Cardiac muscle cell (in vitro differentiated cells and primary cell): Measurements from ENCODE around the gene SPIC. TPM values are rescaled to one million over a fixed set of nuclear protein-coding genes. Genes with fewer than 3 reads are reported as not detected.

ENCODE experiments used
- DNase-seq, 2 donors: peaks; one replicate each; pipeline versions ENCODE4 v3.0.0 to v3.0.0-alpha.2; 2010 to 2017; ENCODE audit warnings: low read depth in 1 of 2, low spot score in 1 of 2
- H3K27ac ChIP-seq: fragments of 200-600 bp; sonication (generic); 2 replicates; pipeline ENCODE4 v1.5.1; 2016
- H3K27me3 ChIP-seq: fragments of 200-600 bp; sonication (generic); 2 replicates; pipeline ENCODE4 v1.6.0; 2016; ENCODE audit warnings: control low read depth
- H3K36me3 ChIP-seq: fragments of 200-600 bp; sonication (generic); 2 replicates; pipeline ENCODE4 v1.5.1; 2016; ENCODE audit warnings: control low read depth
- H3K4me1 ChIP-seq: fragments of 200-600 bp; sonication (generic); 2 replicates; pipeline ENCODE4 v1.8.1; 2017; ENCODE audit warnings: low read depth, mild to moderate bottlenecking, mixed run types
- H3K4me3 ChIP-seq: fragments of 200-600 bp; sonication (generic); 2 replicates; pipeline ENCODE4 v1.5.1; 2016; ENCODE audit warnings: mild to moderate bottlenecking
- H3K9me3 ChIP-seq: fragments of 200-600 bp; sonication (generic); 2 replicates; pipeline ENCODE4 v1.5.1; 2017; ENCODE audit warnings: low read depth, mild to moderate bottlenecking, control low read depth
- polyA plus RNA-seq: library from polyadenylated mRNA; unstranded; fragments of >200 nt; fragmentation: Nextera tagmentation; extraction: Ambion mirVana; gene quantifications from 2 replicates; pipeline ENCODE4 v1.2.1, GENCODE V29; 2016
- total RNA-seq: library from RNA; depleted of rRNA; stranded (reverse); fragments of >200 nt; gene quantifications from 2 replicates; pipeline ENCODE4 v1.2.3, GENCODE V29; 2016
- TF ChIP-seq, protein P1 (sequence below): IDR thresholded peaks from 2 replicates; pipeline ENCODE4 v1.5.1; 2012; ENCODE audit warnings: low read depth, mild to moderate bottlenecking, low read length

SPIC gene
- total and polyA plus RNA-seq, 2 experiments from 2014 or later: not detected

DNA sequence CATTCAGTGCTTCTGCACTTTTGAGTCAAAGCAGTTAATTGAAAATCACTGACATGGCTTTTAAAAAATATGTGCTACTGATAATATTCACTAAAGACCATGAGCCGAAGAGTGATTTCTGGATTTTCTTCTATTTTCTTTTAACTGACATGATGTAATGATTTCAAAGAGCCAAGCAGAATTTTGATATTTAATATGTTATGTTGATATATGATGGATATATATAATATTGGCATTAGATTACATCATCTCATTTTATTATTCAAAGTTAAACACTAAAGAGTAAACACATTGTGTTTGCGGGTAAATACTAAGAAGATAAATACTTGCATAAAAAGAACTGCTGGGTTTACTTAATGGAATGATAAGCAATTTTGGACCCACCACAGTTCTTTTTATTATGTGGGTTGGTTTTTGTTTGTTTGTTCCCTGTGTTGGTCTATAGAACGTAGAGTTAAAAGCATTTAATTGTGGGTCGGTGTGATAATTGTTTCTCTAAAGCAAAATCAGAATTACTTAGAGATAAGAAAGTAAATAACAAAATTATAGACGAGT, 692 bp downstream of the SPIC start:
- no peak for DNase-seq

DNA sequence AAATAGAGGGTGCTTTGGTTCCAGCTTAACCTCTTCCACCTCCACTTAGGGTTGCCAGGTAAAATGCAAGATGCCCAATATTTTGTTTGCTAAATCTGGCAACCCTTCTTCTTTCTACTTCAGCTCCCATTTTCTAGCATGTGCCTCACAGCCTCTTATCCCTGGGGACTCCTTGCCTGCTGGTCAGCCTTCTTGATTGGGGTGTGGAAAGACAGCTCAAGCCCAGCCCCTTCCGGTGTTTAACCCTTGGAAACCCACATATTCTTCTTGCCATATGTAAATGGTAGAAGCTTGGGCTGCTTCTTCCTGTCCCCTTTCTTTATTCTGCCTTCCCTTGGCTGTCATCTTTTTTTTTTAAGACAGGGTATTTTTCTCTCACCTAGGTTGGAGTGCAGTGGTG, 5.7 kb downstream of the SPIC start:
- Histone ChIP-seq H3K9me3 (no peaks in the 10 kb centered on the region), H3K4me1 (no peaks in the 10 kb centered on the region), H3K36me3 (no peaks in the 10 kb centered on the region), H3K4me3 (no peak overlapping the region), H3K27ac (no peak overlapping the region), H3K27me3 (peaks cover 3% of the 10 kb centered on the region)
- TF ChIP-seq, protein P1, sequence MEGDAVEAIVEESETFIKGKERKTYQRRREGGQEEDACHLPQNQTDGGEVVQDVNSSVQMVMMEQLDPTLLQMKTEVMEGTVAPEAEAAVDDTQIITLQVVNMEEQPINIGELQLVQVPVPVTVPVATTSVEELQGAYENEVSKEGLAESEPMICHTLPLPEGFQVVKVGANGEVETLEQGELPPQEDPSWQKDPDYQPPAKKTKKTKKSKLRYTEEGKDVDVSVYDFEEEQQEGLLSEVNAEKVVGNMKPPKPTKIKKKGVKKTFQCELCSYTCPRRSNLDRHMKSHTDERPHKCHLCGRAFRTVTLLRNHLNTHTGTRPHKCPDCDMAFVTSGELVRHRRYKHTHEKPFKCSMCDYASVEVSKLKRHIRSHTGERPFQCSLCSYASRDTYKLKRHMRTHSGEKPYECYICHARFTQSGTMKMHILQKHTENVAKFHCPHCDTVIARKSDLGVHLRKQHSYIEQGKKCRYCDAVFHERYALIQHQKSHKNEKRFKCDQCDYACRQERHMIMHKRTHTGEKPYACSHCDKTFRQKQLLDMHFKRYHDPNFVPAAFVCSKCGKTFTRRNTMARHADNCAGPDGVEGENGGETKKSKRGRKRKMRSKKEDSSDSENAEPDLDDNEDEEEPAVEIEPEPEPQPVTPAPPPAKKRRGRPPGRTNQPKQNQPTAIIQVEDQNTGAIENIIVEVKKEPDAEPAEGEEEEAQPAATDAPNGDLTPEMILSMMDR: no peak
- DNase-seq: no peak

More for the DNA sequence above, 692 bp downstream of the SPIC start:
- H3K27me3 ChIP-seq: peaks cover 2% of the 10 kb centered on the region
- no peaks in the 10 kb centered on the region for H3K36me3 ChIP-seq
- H3K4me3 ChIP-seq: no peak overlapping the region
- H3K4me1 ChIP-seq: no peaks in the 10 kb centered on the region
- no peaks in the 10 kb centered on the region for H3K9me3 ChIP-seq
- H3K27ac ChIP-seq: no peak overlapping the region
- TF ChIP-seq, protein P1: no peak

DNA sequence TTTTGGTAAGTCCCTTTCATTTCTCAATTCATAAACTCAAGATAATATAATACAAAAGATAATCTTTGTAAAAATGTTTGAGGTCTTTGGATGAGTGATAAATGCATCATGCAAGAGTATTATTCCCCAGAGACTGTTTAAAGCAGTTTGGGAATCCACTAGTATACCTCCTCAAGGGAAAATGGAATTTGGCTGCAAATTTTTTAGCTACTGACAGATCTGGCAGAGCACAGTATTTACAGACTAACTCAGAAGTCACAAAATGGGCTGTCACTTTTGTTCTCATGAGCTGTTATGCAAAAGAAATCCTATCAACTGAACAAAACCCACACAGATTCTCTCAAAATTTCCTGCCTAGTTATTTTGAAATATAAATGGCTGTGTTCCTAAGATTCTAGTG, 9.9 kb downstream of the SPIC start:
- TF ChIP-seq, protein P1: no peak
- peaks cover 24% of the 10 kb centered on the region for H3K27me3 ChIP-seq
- no peaks in the 10 kb centered on the region for H3K9me3 ChIP-seq
- no peaks in the 10 kb centered on the region for H3K4me1 ChIP-seq
- no peak overlapping the region for H3K4me3 ChIP-seq
- no peak overlapping the region for H3K27ac ChIP-seq
- DNase-seq: peak in 1 of 2 donors; percentile 46
- no peaks in the 10 kb centered on the region for H3K36me3 ChIP-seq

DNA sequence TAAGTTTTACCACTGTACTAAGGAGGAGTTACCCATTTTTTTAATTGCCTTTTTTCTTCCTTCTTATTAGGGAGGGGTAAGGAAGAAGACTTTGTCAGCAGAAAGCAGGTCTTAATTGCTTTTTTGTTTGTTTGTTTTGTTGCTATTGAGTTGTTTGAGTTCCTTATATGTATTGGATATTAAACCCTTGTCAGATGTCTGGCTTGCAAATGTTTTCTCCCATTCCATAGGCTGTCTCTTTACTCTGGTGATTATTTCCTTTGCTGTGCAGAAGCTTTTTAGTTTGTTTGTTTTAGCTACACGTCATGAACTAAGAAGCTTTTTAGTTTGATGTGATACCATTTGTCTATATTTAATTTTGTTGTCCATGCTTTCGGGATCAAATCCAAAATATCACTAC, 13.3 kb downstream of the SPIC start:
- H3K36me3 ChIP-seq: no peaks in the 10 kb centered on the region
- no peaks in the 10 kb centered on the region for H3K9me3 ChIP-seq
- H3K27ac ChIP-seq: no peak overlapping the region
- no peak overlapping the region for H3K4me3 ChIP-seq
- no peaks in the 10 kb centered on the region for H3K4me1 ChIP-seq
- TF ChIP-seq, protein P1: no peak
- H3K27me3 ChIP-seq: peaks cover 49% of the 10 kb centered on the region
- DNase-seq: no peak

DNA sequence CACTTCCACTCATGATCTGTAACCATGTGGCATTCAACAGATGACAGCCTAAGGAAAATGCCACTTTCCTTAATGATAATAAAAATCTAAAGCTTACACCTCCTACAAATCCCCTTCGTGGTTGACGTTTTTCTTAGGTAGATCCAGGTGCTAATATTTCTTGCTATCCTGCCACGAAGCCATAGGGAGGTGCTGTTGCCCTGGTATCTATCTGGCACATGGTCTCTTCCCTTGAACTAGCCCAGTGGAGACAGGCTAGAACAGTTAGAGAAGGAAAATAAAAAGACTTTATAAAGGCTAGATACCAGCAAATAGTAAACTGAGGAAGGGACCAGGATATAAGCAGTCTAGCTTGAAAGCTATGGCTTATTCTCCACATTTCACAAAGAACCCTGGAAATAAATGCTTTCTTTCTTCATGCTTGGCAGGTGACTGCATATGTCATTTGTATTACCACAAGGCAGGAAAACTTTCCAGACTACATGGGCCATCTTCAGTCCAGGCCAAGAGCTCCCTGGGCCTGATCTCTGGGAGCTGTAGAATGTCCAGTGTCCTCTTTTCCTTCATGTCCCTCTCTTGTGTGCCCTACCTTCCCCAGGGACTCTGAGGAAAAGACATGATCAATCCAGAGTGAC, 15.3 kb downstream of the SPIC start:
- Histone ChIP-seq H3K27me3 (peaks cover 54% of the 10 kb centered on the region), H3K4me3 (no peak overlapping the region), H3K9me3 (no peaks in the 10 kb centered on the region), H3K4me1 (no peaks in the 10 kb centered on the region), H3K36me3 (no peaks in the 10 kb centered on the region), H3K27ac (no peak overlapping the region)
- peak; percentile 21 to 56 for DNase-seq
- TF ChIP-seq, protein P1: peak; percentile 24
